Endothelial cell of umbilical vein (primary cell): ENCODE measurements around the gene TMEM169. TPM values are rescaled to one million over a fixed set of nuclear protein-coding genes. Genes with fewer than 3 reads are reported as not detected.

Source experiments
- BruUV-seq: library from RNA; stranded (reverse); fragments of 400-500 nt; replicated peaks from 2 replicates; lab custom pipeline; 2021; lab: Mats Ljungman, UMichigan
- CTCF ChIA-PET: fragments of 300-600, 350-600 bp; sonication (Branson Sonifier 250); formaldehyde crosslinking; loops from one replicate; lab custom pipeline; 2021; ENCODE audit warnings: antibody characterized with exemption, inconsistent platforms; lab: Charles Lee
- POLR2A ChIA-PET: fragments of 300-600, 350-600 bp; sonication (Branson Sonifier 250); formaldehyde crosslinking; loops from one replicate; lab custom pipeline; 2021; ENCODE audit warnings: antibody characterized with exemption, inconsistent platforms; lab: Charles Lee
- DNase-seq: peaks from one replicate; pipeline ENCODE4 v3.0.0-alpha.2; 2011; ENCODE audit warnings: low read depth, low spot score
- FAIRE-seq: peaks from 2 replicates; lab custom pipeline; 2011; peaks lifted over from hg19 to GRCh38; lab: Jason Lieb, UNC
- H2AFZ ChIP-seq: 2 replicates; pipeline ENCODE4 v1.6.0; 2012; ENCODE audit warnings: low read depth, low read length, control low read depth, inconsistent platforms
- H3K27ac ChIP-seq: 2 replicates; pipeline ENCODE4 v1.5.1; 2011; ENCODE audit warnings: low read depth, mild to moderate bottlenecking, control low read depth, low read length, moderate library complexity; ENCODE audit not compliant: insufficient read depth
- H3K27me3 ChIP-seq, 2 experiments: 2 replicates each; pipeline versions ENCODE4 v1.6.0 to v1.6.1; 2011; ENCODE audit warnings: low read length in 2 of 2, mixed read lengths in 1 of 2; ENCODE audit not compliant: control insufficient read depth in 2 of 2, insufficient read depth in 2 of 2
- H3K36me3 ChIP-seq, 2 experiments: 2 replicates in 1 of 2; 3 replicates in 1 of 2; pipeline ENCODE4 v1.5.1; 2011; ENCODE audit warnings: low read length in 2 of 2, mild to moderate bottlenecking in 1 of 2, moderate library complexity in 1 of 2; ENCODE audit not compliant: control insufficient read depth in 2 of 2, insufficient read depth in 2 of 2; ENCODE audit errors: extremely low read depth in 1 of 2
- H3K4me1 ChIP-seq: 3 replicates; pipeline ENCODE4 v1.5.1; 2011; ENCODE audit warnings: mild to moderate bottlenecking, low read length; ENCODE audit not compliant: control insufficient read depth, insufficient read depth; ENCODE audit errors: extremely low read depth
- H3K4me2 ChIP-seq: 2 replicates; pipeline ENCODE4 v1.6.1; 2011; ENCODE audit warnings: low read length, control low read depth, mixed read lengths; ENCODE audit not compliant: insufficient read depth
- H3K4me3 ChIP-seq, 3 experiments: fragments of 200-600 bp in 1 of 3; sonication (generic), shearing (Covaris generic) in 1 of 3; replicated peaks in 1 of 3; 2 replicates each; pipeline ENCODE4 v1.5.1; 2011 to 2016; ENCODE audit warnings: control low read depth in 3 of 3, low read length in 3 of 3, mild to moderate bottlenecking in 2 of 3, inconsistent platforms in 1 of 3, low read depth in 1 of 3, moderate library complexity in 1 of 3; ENCODE audit not compliant: insufficient read depth in 1 of 3
- H3K79me2 ChIP-seq: 2 replicates; pipeline ENCODE4 v1.6.0; 2012; ENCODE audit warnings: low read length, inconsistent platforms; ENCODE audit not compliant: control insufficient read depth, insufficient read depth
- H3K9ac ChIP-seq: replicated peaks from 2 replicates; pipeline ENCODE3; 2011; ENCODE audit warnings: low read length, control low read depth; ENCODE audit not compliant: insufficient read depth; ENCODE audit errors: extremely low read depth
- H3K9me1 ChIP-seq: replicated peaks from 3 replicates; pipeline ENCODE4 v1.6.0; 2011; ENCODE audit warnings: mild to moderate bottlenecking, low read length; ENCODE audit not compliant: control insufficient read depth, insufficient read depth; ENCODE audit errors: extremely low read depth
- H3K9me3 ChIP-seq: replicated peaks from 2 replicates; pipeline ENCODE4 v1.5.1; 2012; ENCODE audit warnings: low read length, inconsistent platforms; ENCODE audit not compliant: control insufficient read depth, insufficient read depth
- H4K20me1 ChIP-seq: replicated peaks from 2 replicates; pipeline ENCODE3; 2011; ENCODE audit warnings: mild to moderate bottlenecking, low read length; ENCODE audit not compliant: control insufficient read depth, insufficient read depth; ENCODE audit errors: extremely low read depth
- CTCF ChIP-seq, 2 donors: IDR thresholded peaks; 1 replicate in 1 of 2; 2 replicates in 1 of 2; pipeline ENCODE4 v1.5.1; 2011; ENCODE audit warnings: low read length in 2 of 2, mild to moderate bottlenecking in 2 of 2, moderate library complexity in 2 of 2, control low read depth in 1 of 2, inconsistent platforms in 1 of 2, low read depth in 1 of 2; ENCODE audit not compliant: insufficient read depth in 1 of 2; ENCODE audit errors: extremely low read depth in 1 of 2
- EZH2 ChIP-seq: IDR thresholded peaks from 2 replicates; pipeline ENCODE4 v1.6.1; 2012; ENCODE audit warnings: borderline replicate concordance, low read depth, mild to moderate bottlenecking, moderate library complexity, low read length, inconsistent platforms; ENCODE audit not compliant: severe bottlenecking
- FOS ChIP-seq: IDR thresholded peaks from 2 replicates; pipeline ENCODE4 v1.6.1; 2011; ENCODE audit warnings: mild to moderate bottlenecking, low read length, moderate library complexity, borderline replicate concordance; ENCODE audit not compliant: insufficient read depth
- GATA2 ChIP-seq: IDR thresholded peaks from 2 replicates; pipeline ENCODE4 v1.7.0; 2011; ENCODE audit warnings: low read depth, mild to moderate bottlenecking, moderate library complexity, mixed read lengths, low read length; ENCODE audit not compliant: insufficient read length, insufficient read depth
- JUN ChIP-seq: IDR thresholded peaks from 2 replicates; pipeline ENCODE4 v1.6.1; 2011; ENCODE audit warnings: borderline replicate concordance, low read depth; ENCODE audit not compliant: insufficient read length, insufficient read depth
- MAX ChIP-seq: IDR thresholded peaks from 2 replicates; pipeline ENCODE4 v1.6.1; 2011; ENCODE audit not compliant: insufficient read depth, insufficient read length
- MYC ChIP-seq: IDR thresholded peaks from one replicate; pipeline ENCODE4 v1.6.1; 2011; ENCODE audit warnings: mild to moderate bottlenecking, low read depth, low read length
- POLR2A ChIP-seq: IDR thresholded peaks from 2 replicates; pipeline ENCODE4 v1.6.1; 2012; ENCODE audit warnings: low read depth, mild to moderate bottlenecking, control low read depth, low read length
- POLR2AphosphoS5 ChIP-seq: IDR thresholded peaks from 2 replicates; pipeline ENCODE4 v1.6.1; 2012; ENCODE audit warnings: low read depth, mild to moderate bottlenecking, control low read depth, low read length, moderate library complexity; ENCODE audit not compliant: insufficient read depth
- dilution Hi-C: fragments of 300-500 bp; cut with MboI; formaldehyde crosslinking; loops from one replicate; pipeline ENCODE4 v1.15.0; 2019; ENCODE audit warnings: low sequenced_read_pairs; ENCODE audit not compliant: extremely low pct_ligation_motif_present
- intact Hi-C: fragments of 100-400 bp; cut with micrococcal nuclease; formaldehyde crosslinking; loops from one replicate; pipeline ENCODE4 v1.10.0; 2022
- polyA plus RNA-seq, 4 experiments: library from polyadenylated mRNA; depleted of rRNA in 3 of 4; stranded (reverse) in 3 of 4; unstranded in 1 of 4; fragments of >200 nt; gene quantifications; 2 replicates each; pipeline versions ENCODE4 v1.2.1 to v1.2.3, GENCODE V29; 2011 to 2012; ENCODE audit warnings: missing spikeins in 1 of 4
- total RNA-seq: library from RNA; stranded (reverse); gene quantifications from 2 replicates; pipeline ENCODE4 v1.2.3, GENCODE V29; 2021

Gene TMEM169
- total and polyA plus RNA-seq, 2 donors (not counting 3 experiments of a cell fraction or from before 2014, with no cell fraction given) = 0.20 TPM; not detected in 1

DNA sequence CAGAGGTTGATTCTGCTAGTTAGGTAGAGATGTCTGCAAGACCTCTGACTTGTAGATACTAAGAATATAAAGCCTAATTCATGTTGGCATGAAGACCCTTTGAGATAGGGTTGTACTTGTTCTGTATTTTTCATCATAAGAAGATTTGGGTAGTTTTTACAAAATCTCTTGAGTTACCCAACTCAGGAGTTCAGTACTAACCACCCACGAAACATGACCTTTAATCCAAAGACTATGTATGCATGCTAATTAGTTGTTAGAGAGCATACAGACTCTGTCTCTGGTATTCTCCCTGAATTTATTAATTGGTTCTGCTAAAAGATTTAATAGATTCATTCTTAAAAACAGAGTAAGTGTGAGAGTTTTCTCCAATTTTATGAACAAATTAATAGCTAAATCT is 17.1 kb upstream of the TMEM169 start:
- H3K4me2 ChIP-seq = no peak overlapping the region
- BruUV-seq = no TSS peak
- no peaks in the 10 kb centered on the region for H3K9me1 ChIP-seq
- no peaks in the 10 kb centered on the region for H3K27me3 ChIP-seq
- FAIRE-seq = no peak
- dilution Hi-C loops = no loop called here
- H3K9me3 ChIP-seq = no peaks in the 10 kb centered on the region
- H3K79me2 ChIP-seq = no peaks in the 10 kb centered on the region
- no peaks in the 10 kb centered on the region for H3K36me3 ChIP-seq
- no peaks in the 10 kb centered on the region for H4K20me1 ChIP-seq
- no peak overlapping the region for H2AFZ ChIP-seq
- POLR2A ChIA-PET = no interaction called here
- H3K4me1 ChIP-seq = no peaks in the 10 kb centered on the region
- CTCF ChIA-PET = no interaction called here
- TF ChIP-seq JUN (no peak), POLR2A (no peak), MAX (no peak), FOS (no peak), GATA2 (no peak), EZH2 (no peak), POLR2AphosphoS5 (no peak), MYC (no peak), CTCF (IDR thresholded peaks at IDR 0.05; ENCODE audit: extremely low read depth in 1 of 2, insufficient read depth in 1 of 2, low read depth in 1 of 2, low read length in 2 of 2) (no peak)
- no peak overlapping the region for H3K27ac ChIP-seq
- intact Hi-C loops = no loop called here
- H3K9ac ChIP-seq = no peak overlapping the region
- DNase-seq = no peak
- H3K4me3 ChIP-seq = no peak overlapping the region
